GM18508 (cell line): ENCODE measurements around the gene CTSS.

Experiments
- ATAC-seq: cut with Tn5 transposase; IDR thresholded peaks from one replicate; pipeline ENCODE4 v1.9.1; 2021; ENCODE audit warnings: moderate number of reproducible peaks; ENCODE audit not compliant: insufficient read depth, unreplicated experiment

CTSS gene

DNA sequence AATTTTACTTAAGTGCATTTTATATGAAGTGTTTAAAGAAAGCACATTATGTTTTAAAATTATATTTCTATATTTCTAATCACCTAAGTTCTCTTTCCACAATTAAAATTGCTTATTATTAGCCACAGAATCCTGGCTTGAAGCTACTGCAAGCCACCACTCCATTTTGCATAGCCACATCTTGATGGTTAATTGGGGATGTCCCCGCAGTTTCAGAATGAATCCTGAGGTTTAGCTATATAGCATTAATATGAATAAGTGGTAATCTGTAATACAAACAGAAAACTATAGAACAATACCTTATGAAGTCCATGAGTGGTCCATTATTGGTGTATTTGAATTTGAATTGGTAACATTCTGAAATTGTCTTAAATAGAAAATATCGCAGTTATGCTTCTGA lies 57.0 kb downstream of the CTSS start:
- no peak for ATAC-seq

DNA sequence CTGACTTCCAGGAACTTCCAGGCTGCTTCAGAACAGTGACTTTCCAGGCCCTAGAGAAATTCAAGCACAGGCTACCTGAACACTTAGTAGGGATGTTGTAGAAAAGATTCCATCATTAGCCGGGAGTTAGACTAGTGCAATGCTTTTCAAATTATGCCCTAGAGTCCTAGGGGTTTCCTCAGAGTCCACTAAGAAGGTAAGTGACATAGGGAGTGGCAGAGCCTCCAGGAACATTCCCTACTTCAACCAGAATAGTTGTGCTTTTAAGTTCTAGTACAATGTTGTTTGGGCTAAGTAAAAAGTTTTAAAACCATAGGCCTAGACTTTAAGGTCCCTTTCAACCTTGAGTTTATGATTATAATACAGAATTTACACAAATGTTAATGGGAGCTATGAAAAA lies 59.5 kb downstream of the CTSS start:
- ATAC-seq: no peak

DNA sequence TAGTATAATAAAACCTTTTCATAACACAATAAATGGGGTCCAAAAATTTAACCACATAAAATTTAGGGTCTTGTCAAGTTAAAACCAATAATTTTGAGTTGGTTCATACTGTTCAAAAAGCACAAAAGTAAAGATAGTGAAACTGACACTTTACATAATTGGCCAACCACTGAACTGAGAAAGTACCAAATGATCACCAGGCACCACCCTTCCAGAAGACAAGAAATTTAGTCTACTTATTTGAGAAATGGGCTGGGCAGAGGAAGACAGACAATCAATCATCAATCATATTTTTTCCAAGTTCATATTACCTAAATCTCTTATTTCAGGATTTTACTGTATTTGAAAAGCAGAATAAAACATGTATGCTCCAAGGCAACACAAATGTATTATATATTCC lies 62.2 kb downstream of the CTSS start:
- no peak for ATAC-seq

DNA sequence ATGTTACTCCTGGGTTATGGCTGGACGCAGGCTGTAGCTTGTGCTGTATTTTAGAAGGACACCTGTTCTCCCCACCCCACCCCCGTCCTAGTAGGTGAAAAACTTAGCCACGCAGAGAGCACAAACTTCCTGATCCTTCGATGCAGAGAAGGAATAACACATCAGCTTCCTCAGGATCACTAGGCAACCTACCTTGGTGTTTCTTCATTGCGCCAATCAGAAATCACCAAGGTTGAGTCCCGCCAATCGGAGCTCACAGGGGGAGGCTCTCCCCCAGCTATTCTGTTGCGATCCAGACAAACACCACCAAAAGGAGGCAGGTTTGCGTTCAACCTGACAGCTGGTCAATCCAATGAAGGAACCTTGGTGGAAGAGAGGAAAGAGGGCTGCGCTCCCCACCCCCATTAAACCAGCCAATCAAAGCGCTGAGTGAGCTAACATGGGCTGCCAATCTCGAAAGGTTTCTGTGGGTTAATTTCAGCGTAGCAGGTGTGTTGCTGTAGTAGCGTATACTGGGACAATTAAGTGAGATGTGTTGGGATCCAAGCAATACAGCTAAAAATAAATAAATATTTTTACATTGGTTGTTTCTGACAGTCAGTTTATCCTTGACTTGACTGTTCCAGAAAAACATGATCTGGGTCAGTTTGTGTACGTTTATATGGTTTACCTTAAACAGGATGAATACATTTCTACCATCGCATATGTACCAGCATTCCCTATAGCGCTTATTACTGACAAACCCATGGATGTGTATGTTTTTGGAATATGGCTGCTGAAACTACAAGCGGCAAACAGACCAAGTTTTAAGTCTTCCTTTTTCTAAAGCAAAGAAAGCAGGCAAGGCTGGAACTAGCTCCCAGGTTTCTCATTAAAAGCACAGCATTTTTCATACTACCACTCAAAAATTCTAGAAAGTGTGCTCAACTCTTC lies 68.3 kb downstream of the CTSS start, which contains the start of gene GOLPH3L:
TSS of gene GOLPH3L (minus strand) at position 160 of the 933 bp plus-strand sequence. CDS start 2,316 bp downstream, outside the sequence.
- peak; percentile 95 for ATAC-seq

DNA sequence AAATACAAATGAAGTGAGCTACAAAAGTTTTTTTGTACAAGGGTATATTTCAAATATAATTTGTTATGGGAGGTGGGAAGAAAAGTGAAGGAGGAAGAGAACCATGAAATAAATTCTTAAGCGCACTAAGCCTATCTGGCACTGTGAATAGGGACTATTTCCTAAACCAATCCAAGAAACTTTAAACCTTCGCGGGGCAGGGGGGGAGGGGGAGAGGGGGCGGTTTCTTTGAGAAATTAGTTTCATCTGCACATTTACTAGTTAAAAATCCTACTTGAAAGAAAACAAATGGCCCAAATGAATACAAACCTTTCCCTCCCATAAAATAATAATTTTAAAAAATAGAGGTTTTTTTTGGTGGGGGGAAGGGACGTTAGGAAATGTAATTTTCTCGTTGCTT lies 69.0 kb downstream of the CTSS start:
- no peak for ATAC-seq

DNA sequence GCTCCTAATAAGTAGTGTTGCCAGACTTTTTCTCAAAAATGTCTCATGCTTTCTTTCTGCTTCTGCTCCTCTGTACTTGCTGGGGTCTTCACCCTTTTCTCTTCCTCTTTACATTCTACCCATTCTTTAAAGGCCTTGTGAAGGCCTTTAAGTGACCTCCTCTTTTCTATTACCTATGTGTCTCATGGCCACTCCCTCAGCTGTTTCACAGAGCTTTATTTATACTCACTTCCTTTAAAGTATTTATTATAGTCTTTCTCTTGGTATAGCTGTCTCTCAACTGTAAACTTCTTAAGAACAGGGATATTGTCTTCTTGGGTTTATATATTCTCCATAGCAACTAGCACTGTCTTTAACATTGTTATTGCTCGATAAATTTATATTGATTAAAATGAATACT lies 69.4 kb downstream of the CTSS start:
- no peak for ATAC-seq

DNA sequence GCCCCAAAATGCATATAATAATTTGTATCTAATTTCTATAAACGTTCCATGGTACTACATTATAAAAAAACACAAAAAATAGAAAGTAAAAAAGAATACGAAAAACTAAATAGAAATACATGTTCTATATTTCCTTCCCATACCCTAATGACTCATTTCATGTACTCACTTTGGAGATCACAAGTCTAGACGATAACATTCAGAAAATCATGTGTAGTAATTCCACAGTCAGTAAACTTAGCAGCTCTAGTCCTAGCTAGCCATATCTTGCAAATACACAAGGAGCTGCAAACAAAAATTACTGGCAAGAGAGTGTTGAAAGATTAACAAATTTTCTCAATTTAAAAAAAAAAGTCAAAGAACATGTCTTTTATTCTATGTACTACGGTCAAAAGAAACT lies 70.0 kb downstream of the CTSS start:
- no peak for ATAC-seq

DNA sequence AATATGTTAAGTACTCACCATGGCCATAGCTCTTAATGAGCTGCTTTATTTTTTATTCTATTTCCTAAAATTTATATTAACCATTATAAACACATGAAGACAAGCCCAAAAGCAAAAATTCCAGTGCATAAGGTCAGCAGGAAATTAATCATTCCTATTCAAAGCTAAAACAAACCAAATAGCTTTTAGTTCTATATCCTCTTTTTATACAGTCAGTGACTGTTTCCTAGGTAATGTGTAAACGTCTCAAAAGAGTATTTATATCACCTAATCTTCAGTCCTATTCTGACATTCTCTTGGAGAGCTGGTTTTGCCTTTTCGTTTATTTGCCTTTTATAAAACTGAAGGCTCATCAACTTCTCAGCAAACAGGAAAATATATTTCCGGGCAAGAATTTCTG lies 72.9 kb downstream of the CTSS start:
- no peak for ATAC-seq

DNA sequence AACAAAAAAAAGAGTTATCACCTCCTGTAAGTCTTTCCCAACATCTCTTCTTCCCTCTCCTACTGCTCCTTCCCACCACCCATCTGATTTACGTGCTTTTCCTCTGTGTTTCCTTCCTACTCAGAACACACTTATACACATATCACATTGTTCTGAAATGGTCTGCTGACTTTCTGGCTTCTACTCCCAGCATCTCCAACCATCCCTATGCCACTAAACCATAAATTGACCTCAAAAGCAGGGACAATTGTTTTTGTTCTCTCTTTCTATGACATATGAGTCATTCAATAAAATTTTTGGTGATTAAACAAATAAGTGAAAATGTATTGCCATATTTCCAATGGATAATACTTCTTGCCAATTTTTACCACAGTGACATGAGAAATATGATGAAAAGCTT lies 76.8 kb downstream of the CTSS start:
- no peak for ATAC-seq

DNA sequence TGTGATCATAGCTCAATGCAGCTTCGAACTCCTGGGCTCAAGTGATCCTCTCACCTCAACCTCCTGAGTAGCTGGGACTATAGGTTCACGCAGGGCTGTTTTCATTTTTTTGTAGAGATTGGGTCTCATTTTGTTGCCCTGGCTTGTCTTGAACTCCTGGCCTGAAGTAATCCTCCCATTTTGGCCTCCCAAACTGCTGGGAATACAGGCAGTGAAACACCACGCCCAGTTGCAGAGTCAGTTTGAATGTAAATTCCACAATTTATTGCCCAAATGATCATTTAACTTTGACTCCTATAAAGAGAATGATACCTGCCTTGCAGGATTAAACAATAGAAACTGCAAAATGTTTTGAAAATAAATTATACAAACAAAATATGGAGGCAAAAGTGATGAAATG lies 79.3 kb downstream of the CTSS start:
- ATAC-seq: no peak

DNA sequence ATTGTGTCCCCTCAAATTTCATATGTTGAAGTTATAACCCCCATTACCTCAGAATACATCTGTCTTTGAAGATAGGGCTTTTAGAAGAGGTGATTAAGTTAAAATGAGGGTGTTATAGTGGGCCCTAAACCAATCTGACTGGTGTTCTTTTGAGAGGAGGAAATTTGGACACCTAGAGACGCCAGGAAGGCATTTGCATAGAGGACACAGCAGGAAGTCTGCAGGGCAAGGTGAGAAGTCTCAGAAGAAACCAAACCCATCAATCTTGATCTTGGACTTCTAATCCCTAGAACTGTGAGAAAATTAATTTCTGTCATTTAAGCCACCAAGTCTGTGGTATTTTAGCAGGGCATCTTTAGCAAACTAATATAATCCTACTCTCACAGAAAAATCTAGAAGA lies 81.7 kb downstream of the CTSS start:
- ATAC-seq: no peak
